ENCODE measurements around the gene RABL6.
A peak's percentile ranks its signal among the peaks of the same experiment; 100 is the strongest.
"Not testable (repeated sequence)": the region's sequence is repeated elsewhere in the genome, so short reads cannot be mapped to it uniquely, and the experiment has no call there.

The RABL6 gene

GRCh38 chr9:136795000-136795348, 12.8 kb upstream of the RABL6 start:
- DNase-seq = no peak

GRCh38 chr9:136796238-136796774, 11.4 kb upstream of the RABL6 start, which contains the start of gene CCDC183:
Gene CCDC183 (plus strand): TSS chr9:136796338. CDS start chr9:136796398, 60 bp downstream.
- no peak for DNase-seq

- not testable (repeated sequence) for DNase-seq
Observed at GRCh38 chr9:136796775-136797347, 10.9 kb upstream of the RABL6 start.

- no peak for DNase-seq
Observed at GRCh38 chr9:136798708-136799078, 9.1 kb upstream of the RABL6 start.

GRCh38 chr9:136799079-136799853, 8.5 kb upstream of the RABL6 start:
- no peak for DNase-seq

- DNase-seq = peak; percentile 99
Observed at GRCh38 chr9:136799854-136800657, 7.7 kb upstream of the RABL6 start.

- DNase-seq = no peak
Observed at GRCh38 chr9:136802321-136802720, 5.4 kb upstream of the RABL6 start.

GRCh38 chr9:136803009-136803550, 4.7 kb upstream of the RABL6 start:
- not testable (repeated sequence) for DNase-seq

GRCh38 chr9:136803551-136804508, 3.9 kb upstream of the RABL6 start:
- DNase-seq = no peak

GRCh38 chr9:136804509-136805206, 3.1 kb upstream of the RABL6 start:
- no peak for DNase-seq

GRCh38 chr9:136805207-136805740, 2.5 kb upstream of the RABL6 start:
- no peak for DNase-seq

GRCh38 chr9:136806067-136806466, 1.7 kb upstream of the RABL6 start:
- no peak for DNase-seq

- no peak for DNase-seq
Observed at GRCh38 chr9:136806631-136807201, 1.0 kb upstream of the RABL6 start.

GRCh38 chr9:136808075-136808805, 492 bp downstream of the RABL6 start:
- DNase-seq = peak; percentile 66

GRCh38 chr9:136808806-136809158, 1.0 kb downstream of the RABL6 start:
- no peak for DNase-seq

GRCh38 chr9:136814725-136815421, 7.1 kb downstream of the RABL6 start:
- DNase-seq = no peak

- DNase-seq = no peak
Observed at GRCh38 chr9:136815422-136815782, 7.7 kb downstream of the RABL6 start.

- no peak for DNase-seq
Observed at GRCh38 chr9:136820971-136821825, 13.4 kb downstream of the RABL6 start.
